Forelimb muscle (tissue), 1 donor: ENCODE results near the gene PITRM1. TPM values are rescaled to one million over a fixed set of nuclear protein-coding genes. Genes with fewer than 3 reads are reported as not detected.
"Not testable (repeated sequence)": the region's sequence is repeated elsewhere in the genome, so short reads cannot be mapped to it uniquely, and the experiment has no call there.

Source experiments
- DNase-seq: peaks from one replicate; pipeline ENCODE4 v3.0.0-alpha.2; 2013; ENCODE audit warnings: low read depth
- polyA plus RNA-seq: library from polyadenylated mRNA; unstranded; fragments of 120-200 nt; gene quantifications from one replicate; pipeline ENCODE4 v1.2.1, GENCODE V29; 2013; ENCODE audit not compliant: insufficient read length

The PITRM1 gene
- polyA plus RNA-seq, 1 donor, result 65.7 TPM

DNA sequence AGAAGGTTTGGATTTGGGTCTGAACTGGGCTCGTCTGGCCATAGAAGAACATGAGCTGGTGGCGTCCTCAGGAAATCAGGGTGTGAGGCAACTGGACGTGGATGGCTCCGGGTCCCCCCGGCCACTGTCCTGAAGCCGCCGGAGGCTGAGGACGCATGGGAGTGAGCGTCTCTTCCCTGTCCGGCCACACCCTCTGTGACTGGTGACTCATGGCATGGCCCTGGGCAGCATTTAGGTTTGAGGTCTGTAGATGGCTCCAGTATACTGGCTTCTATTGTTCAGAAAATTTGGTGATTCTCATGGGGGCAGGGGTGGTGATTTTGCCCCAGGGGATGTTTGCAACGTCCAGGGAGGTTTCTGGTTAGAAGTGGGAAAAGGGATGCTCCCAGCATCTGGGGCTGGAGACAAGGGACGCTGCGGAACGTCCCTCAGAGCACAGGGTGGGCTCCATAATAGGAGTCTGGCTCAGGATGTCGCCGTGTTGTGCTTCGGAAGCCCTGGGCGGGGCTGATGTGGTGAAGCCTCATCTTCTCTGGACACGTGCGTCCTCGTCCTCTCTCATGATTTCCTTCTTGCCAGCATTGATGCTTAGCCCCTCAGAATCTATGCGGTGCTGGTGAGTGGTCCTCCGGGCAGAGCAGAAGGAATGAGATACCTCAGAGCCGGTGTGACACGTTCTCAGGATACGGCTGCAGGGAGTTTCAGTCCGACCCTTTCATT, 49.9 kb downstream of the PITRM1 start:
- DNase-seq, result no peak

DNA sequence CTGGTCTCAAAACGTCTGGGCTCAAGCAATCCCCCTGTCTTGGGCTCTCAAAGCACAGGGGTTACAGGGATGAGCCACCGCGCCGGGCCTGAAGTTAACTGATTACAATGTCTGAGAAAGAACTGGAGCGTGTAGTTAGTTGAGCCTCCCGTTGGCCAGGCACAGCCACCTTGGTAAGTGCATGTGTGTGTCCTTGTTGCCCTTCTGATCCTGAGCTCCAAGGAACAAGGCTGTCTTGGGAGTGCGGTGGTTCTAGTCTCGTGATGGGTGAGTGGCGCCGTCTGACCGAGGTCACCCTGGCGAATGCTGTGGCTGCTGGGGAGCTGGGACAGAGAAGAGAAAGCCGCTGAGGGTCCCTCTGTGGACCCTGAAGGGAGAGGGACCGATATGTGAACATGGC, 50.5 kb downstream of the PITRM1 start:
- no peak for DNase-seq

- DNase-seq, result no peak
Measured at GRCh38 chr10:3119796-3120459, 52.7 kb downstream of the PITRM1 start.

GRCh38 chr10:3118641-3119091, 53.9 kb downstream of the PITRM1 start:
- DNase-seq, result no peak

DNA sequence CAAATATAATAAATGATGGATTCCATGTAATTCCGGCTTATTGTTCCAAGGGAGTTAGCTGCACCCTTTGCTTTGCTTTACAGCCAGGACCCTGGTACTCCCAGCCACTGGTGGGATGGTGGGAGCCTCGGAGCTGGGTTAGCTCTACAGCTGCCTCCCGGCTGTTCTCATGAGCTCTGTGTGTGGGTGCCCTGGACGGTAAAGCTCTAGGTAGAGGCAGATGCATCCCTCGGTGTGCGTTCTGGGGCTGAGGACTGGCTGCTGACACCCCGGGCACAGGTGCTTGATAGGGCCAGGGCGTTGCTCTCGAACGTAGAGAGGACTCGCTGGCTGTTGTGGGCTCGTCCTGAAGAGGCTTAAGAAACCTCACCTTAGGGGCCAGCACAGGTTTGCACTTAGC, 55.1 kb downstream of the PITRM1 start:
- no peak for DNase-seq

DNA sequence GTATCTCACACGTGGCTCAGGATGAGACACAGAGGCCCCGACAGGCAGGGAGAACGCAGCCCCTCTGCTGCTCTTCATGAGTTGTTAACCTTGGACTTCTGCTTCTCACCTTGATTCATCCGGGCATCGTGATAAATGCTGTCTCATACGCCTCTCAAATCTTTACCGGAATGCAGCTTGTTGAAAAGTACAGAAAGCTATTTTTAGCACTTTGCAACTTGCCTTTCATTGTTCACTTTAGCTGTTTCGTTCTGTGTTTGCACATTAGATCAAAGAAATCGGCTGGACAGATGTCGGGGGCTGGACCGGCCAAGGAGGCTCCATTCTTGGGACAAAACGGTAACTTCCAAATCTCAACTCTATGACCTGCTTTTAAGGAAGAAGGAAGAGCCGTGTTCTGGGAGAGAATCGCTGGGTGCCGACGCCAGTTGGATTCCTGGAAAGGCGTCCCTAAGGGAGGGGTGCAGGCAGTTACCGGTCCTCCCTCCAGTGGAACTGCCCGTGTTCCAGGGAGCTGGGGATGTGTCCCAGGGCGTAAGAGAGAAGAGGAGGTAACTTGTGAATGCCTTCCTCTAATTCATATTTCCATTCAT, 56.0 kb downstream of the PITRM1 start:
- no peak for DNase-seq

GRCh38 chr10:3115685-3116084, 56.9 kb downstream of the PITRM1 start:
- no peak for DNase-seq

GRCh38 chr10:3113343-3113720, 59.2 kb downstream of the PITRM1 start:
- DNase-seq, result no peak

DNA sequence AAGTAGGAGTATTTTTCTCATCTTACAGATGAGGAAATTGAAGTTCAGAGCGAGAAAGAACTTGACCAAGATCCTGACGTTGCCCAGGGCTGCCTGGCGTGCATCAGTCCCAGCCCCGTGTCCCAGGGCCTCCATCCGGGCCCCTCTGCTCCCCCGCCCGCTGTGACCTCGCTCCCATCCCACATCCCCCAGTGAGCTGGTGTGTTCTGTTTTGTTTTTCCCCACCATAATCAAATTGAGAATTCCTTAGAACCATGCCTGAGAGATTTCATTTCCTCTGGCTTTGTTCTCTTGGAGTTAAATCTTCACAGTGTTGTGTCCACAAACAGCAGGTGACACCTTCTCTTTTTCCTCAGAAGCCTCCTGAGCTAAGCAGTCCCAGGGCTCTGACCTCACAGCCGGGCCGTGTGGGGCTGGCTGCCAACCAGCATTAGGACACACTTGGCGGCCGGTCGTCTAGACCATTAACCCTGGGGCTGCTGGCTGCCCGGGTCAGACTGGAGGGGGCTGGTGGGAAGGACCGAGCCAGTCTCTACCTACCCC, 60.9 kb downstream of the PITRM1 start:
- DNase-seq, result no peak

DNA sequence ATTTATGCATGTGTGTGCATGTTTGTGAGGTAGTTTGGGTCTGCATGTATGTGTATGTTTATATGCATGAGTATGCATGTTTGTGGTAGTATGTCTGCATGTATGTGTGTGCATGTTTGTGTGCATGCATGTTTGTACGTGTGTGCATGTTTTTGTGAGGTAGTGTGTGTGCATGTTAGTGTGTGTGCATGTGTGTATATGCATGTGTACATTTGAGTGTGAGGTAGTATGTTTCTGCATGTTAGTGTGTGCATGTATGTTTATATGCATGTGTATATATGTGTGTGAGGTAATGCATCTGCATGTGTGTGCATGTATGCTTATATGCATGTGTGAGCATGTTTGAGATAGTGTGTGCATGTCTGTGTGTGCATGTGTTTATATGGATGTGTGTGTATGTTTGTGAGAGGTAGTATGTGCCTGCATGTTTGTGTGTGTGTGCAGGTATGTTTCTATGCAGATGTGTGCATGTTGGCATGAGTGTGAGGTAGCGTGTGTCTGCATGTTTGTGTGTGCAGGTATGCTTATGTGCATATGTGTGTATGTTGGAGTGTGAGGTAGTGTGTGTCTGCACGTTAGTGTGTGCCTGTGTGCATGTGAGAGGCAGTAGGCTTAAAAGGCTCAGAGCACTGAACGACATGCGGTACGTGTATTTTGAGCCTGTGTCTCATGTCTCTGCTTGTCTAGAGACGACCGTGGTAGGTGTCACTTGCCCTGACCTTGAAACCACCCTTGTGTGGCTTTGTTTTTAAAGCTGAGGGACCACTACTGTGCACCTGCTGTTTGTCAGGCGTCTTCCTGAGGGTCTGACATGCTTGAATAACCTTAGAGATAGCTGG, 61.6 kb downstream of the PITRM1 start:
- DNase-seq, result no peak

DNA sequence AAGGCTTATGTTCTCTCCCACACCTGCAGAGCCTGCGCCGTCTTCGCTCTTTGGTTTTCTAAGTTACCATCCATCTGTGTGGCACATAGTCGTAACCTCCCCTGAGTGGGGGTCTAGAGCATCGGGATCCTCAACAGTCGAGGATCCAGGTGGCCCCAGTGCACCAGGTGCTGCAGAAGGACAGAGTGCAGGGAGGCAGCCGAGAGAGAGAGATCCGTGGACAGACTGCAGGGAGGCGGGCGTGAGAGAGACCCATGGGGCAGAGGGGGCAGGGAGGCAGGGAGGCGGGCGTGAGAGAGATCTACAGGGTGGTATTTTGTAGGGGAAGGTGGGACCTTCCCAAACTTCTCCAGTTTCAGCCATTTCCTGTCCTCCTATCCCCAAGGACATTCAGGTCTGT, 62.9 kb downstream of the PITRM1 start:
- no peak for DNase-seq

DNA sequence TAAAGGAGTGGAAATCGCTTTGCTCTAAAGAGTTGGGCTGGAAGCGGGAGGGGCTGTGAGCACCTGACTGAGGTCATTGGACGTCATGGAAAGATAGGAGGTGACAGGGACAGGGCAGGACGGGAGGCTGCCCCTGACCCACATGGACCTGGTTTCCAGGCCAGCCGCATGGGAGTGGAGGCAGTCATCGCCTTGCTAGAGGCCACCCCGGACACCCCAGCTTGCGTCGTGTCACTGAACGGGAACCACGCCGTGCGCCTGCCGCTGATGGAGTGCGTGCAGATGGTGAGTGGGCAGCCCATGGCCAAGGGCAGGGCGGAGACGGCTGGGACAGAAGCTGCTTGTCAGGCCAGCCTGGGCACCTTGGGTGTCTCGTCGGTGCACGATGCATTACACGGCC, 63.4 kb downstream of the PITRM1 start:
- no peak for DNase-seq

- no peak for DNase-seq
Measured at GRCh38 chr10:3108575-3109105, 63.9 kb downstream of the PITRM1 start.

GRCh38 chr10:3108033-3108432, 64.5 kb downstream of the PITRM1 start:
- DNase-seq, result no peak

- no peak for DNase-seq
Measured at GRCh38 chr10:3107426-3107961, 65.1 kb downstream of the PITRM1 start.

DNA sequence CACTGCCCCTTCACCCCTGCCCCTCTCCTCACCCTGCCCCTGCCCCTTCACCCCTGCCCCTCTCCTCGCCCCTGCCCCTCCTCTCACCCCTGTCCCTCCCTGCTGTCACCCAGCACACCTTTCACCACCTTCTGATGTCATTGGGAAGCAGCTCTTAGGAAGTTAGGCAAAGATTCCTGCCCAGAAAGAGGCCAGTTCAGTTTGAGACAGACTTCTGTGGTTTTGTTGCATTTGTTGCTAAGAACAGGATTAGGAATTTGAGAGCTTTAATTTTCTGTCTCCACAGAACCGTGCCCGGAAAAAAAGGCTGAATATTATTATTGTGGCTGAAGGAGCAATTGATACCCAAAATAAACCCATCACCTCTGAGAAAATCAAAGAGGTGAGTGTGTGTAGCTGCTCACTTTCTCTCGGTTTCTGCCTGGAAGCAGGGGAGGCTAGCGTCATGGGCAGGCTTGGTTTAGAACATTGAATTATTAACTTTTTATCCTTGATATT, 65.6 kb downstream of the PITRM1 start:
- no peak for DNase-seq

- not testable (repeated sequence) for DNase-seq
Measured at GRCh38 chr10:3106328-3106727, 66.3 kb downstream of the PITRM1 start.

GRCh38 chr10:3105905-3106304, 66.7 kb downstream of the PITRM1 start:
- no peak for DNase-seq

- no peak for DNase-seq
Measured at GRCh38 chr10:3105166-3105565, 67.4 kb downstream of the PITRM1 start.

- no peak for DNase-seq
Measured at GRCh38 chr10:3104251-3104918, 68.2 kb downstream of the PITRM1 start.

DNA sequence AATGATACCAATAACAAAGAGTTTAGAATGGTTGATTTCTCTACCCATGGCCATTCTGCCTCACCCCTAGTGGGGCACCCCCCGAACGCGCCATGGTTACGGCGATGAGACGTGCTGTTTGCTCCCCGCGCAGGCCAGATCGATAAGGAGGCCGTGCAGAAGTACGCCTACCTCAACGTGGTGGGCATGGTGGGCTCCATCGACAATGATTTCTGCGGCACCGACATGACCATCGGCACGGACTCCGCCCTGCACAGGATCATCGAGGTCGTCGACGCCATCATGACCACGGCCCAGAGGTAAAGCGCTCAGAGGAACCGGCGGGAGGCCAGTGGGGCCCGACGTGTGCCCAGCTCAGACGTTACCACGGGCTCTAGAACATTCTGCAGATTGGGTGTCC, 68.9 kb downstream of the PITRM1 start:
- DNase-seq, result no peak
